SK-N-SH (cell line): ENCODE data around the gene THSD4. TPM values are rescaled to one million over a fixed set of nuclear protein-coding genes. Genes with fewer than 3 reads are reported as not detected.

Experiments used
- CTCF ChIA-PET: fragments of 300-600, 350-600 bp; formaldehyde crosslinking; extraction: SDS; loops from one replicate; lab custom pipeline; 2021; lab: Yijun Ruan, JAX
- POLR2A ChIA-PET: fragments of 350-600 bp; sonication (Branson Sonifier 250); formaldehyde crosslinking; extraction: SDS; loops from one replicate; lab custom pipeline; 2020; ENCODE audit warnings: antibody characterized with exemption, inconsistent platforms; lab: Yijun Ruan, JAX
- DNase-seq: peaks from one replicate; pipeline ENCODE4 v3.0.0; 2012
- H2AFZ ChIP-seq: fragments of 200-600 bp; sonication (generic); 2 replicates; pipeline ENCODE4 v1.8.1; 2016; ENCODE audit warnings: antibody characterized with exemption, mild to moderate bottlenecking, low read depth
- H3F3A ChIP-seq: fragments of 200-600 bp; sonication (generic); replicated peaks from 2 replicates; pipeline ENCODE3; 2016; ENCODE audit warnings: antibody characterized with exemption, mild to moderate bottlenecking; ENCODE audit not compliant: insufficient read depth
- H3K27ac ChIP-seq, 2 experiments: fragments of 200-500 bp in 1 of 2; fragments of 200-600 bp in 1 of 2; sonication (Bioruptor generic) in 1 of 2; sonication (generic), shearing (Covaris generic) in 1 of 2; 2 replicates each; pipeline versions ENCODE4 v1.5.1 to v1.6.1; 2014 to 2016; ENCODE audit warnings: low read depth in 2 of 2, inconsistent platforms in 1 of 2, low read length in 1 of 2, mild to moderate bottlenecking in 1 of 2, mixed read lengths in 1 of 2
- H3K27me3 ChIP-seq: fragments of 200-600 bp; sonication (generic), shearing (Covaris generic); 2 replicates; pipeline ENCODE4 v1.6.1; 2016; ENCODE audit warnings: mixed run types; ENCODE audit not compliant: insufficient read depth
- H3K36me3 ChIP-seq, 2 experiments: fragments of 200-500 bp in 1 of 2; fragments of 200-600 bp in 1 of 2; sonication (Bioruptor generic) in 1 of 2; sonication (generic) in 1 of 2; replicated peaks in 1 of 2; 2 replicates each; pipeline versions ENCODE3 to v1.5.1; 2014 to 2016; ENCODE audit warnings: low read length in 1 of 2, mild to moderate bottlenecking in 1 of 2; ENCODE audit not compliant: insufficient read depth in 2 of 2, control insufficient read depth in 1 of 2
- H3K4me1 ChIP-seq, 2 experiments: fragments of 200-500 bp in 1 of 2; fragments of 200-600 bp in 1 of 2; sonication (Bioruptor generic) in 1 of 2; sonication (generic), shearing (Covaris generic) in 1 of 2; 2 replicates each; pipeline versions ENCODE4 v1.5.1 to v1.6.1; 2014 to 2016; ENCODE audit warnings: low read depth in 1 of 2, low read length in 1 of 2, mixed run types in 1 of 2; ENCODE audit not compliant: insufficient read depth in 2 of 2, control insufficient read depth in 1 of 2
- H3K4me2 ChIP-seq: fragments of 200-600 bp; sonication (generic), shearing (Covaris generic); 2 replicates; pipeline ENCODE4 v1.6.1; 2017; ENCODE audit warnings: mixed run types
- H3K4me3 ChIP-seq, 2 experiments: fragments of 200-500 bp in 1 of 2; fragments of 200-600 bp in 1 of 2; sonication (Bioruptor generic) in 1 of 2; sonication (generic), shearing (Covaris generic) in 1 of 2; 2 replicates each; pipeline versions ENCODE4 v1.5.1 to v1.8.1; 2014 to 2016; ENCODE audit warnings: low read depth in 2 of 2, inconsistent platforms in 1 of 2, low read length in 1 of 2, mild to moderate bottlenecking in 1 of 2, mixed read lengths in 1 of 2, moderate library complexity in 1 of 2
- H3K79me2 ChIP-seq: fragments of 200-600 bp; sonication (generic); 2 replicates; pipeline ENCODE4 v1.8.1; 2017; ENCODE audit warnings: mild to moderate bottlenecking; ENCODE audit not compliant: insufficient read depth
- H3K9ac ChIP-seq: fragments of 200-600 bp; sonication (generic); 2 replicates; pipeline ENCODE4 v1.6.1; 2017; ENCODE audit warnings: mixed run types
- H3K9me2 ChIP-seq: fragments of 200-600 bp; sonication (generic); 2 replicates; pipeline ENCODE4 v1.6.1; 2017; ENCODE audit warnings: mixed run types
- H3K9me3 ChIP-seq: fragments of 200-600 bp; sonication (generic); 2 replicates; pipeline ENCODE4 v1.6.1; 2017; ENCODE audit warnings: mixed run types, mild to moderate bottlenecking, moderate library complexity
- H4K20me1 ChIP-seq: fragments of 200-600 bp; sonication (generic); 2 replicates; pipeline ENCODE4 v1.6.1; 2017; ENCODE audit warnings: mild to moderate bottlenecking, mixed run types; ENCODE audit not compliant: insufficient read depth
- FOSL2 ChIP-seq: IDR thresholded peaks from 2 replicates; pipeline ENCODE4 v1.4.0; 2012; ENCODE audit warnings: low read depth, mild to moderate bottlenecking, moderate library complexity, borderline replicate concordance
- IRF3 ChIP-seq: fragments of 150-350 bp; IDR thresholded peaks from 2 replicates; pipeline ENCODE4 v1.6.1; 2016; ENCODE audit warnings: mild to moderate bottlenecking, low read depth, low read length
- JUND ChIP-seq: IDR thresholded peaks from 2 replicates; pipeline ENCODE4 v1.4.0; 2012
- REST ChIP-seq: IDR thresholded peaks from 2 replicates; pipeline ENCODE4 v1.6.1; 2012; ENCODE audit warnings: mild to moderate bottlenecking, low read depth, low read length, moderate library complexity
- SMC3 ChIP-seq: IDR thresholded peaks from 2 replicates; pipeline ENCODE4 v1.6.1; 2012; ENCODE audit warnings: low read depth, low read length, improper control_type of control experiment
- TCF12 ChIP-seq: IDR thresholded peaks from 2 replicates; pipeline ENCODE4 v1.4.0; 2012
- ZBTB33 ChIP-seq: IDR thresholded peaks from 2 replicates; pipeline ENCODE4 v1.4.0; 2012; ENCODE audit warnings: low read depth, borderline replicate concordance
- WGBS: methylation state at CpG from one replicate; pipeline ENCODE4 v1.1.6; 2017; ENCODE audit warnings: low lambda C conversion rate; 5-methylcytosine and 5-hydroxymethylcytosine counted together
- polyA plus RNA-seq, 3 experiments: library from polyadenylated mRNA; depleted of rRNA; stranded (reverse); fragments of >200 nt; gene quantifications; 2 replicates each; pipeline ENCODE4 v1.2.3, GENCODE V29; 2012

The THSD4 gene
- polyA plus RNA-seq, 1 of the 3 experiments (the other 2 are of a cell fraction) = 79.1 TPM

DNA sequence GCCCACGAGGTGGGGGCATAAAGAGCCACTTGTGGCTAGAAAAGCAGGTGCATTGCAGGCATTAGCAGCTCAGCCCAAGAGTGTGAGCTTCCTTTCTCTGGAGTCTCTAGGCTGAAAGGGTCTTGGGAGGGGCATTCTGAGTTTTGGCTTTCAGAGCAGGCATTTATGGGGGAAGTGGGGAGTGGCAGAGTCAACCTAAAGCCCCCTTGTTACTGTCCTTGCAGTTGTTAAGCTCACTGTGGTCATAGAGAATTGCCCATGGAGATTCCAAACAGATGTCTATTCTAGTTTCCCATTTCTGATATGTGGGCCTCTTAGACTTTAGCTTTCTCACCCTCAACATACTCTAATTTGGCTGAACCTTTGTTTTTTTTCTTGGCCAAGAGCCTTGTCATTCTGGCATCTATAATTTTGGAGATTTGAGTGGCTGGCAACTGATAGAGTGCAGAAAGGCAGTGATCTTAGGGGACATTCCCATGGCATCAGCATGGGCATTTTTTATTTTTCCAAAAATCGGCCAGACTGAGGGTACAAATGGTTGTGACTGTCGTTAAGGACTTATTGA, 217.9 kb downstream of the THSD4 start (continued):
- TF ChIP-seq REST = no peak

DNA sequence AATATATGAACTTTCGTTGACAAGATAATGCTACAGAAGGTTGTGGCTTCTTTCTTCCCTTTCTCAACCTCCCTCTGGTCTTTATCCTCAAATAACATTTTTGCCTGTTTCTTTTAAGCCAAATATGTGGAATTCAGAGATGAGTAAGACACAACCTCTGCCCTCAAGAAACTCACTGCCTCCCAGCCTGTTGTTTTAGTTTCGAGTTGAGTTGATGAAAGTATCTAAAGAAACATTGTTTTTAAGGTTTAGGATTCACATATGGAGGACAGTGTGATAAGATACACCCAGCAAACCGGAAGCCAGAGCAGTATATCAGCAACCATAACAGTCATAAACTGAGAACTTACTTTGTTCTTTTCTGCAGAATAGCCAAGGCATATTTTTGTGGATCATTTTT, 218.6 kb downstream of the THSD4 start:
- Histone ChIP-seq H3K79me2 (no peaks in the 10 kb centered on the region), H3K9ac (no peak overlapping the region), H3K27me3 (no peaks in the 10 kb centered on the region), H2AFZ (no peak overlapping the region), H3K4me1 (peaks cover 9 to 11% of the 10 kb centered on the region in 2 experiments; a peak in 2 of 4 replicates), H3K9me2 (no peaks in the 10 kb centered on the region), H4K20me1 (no peaks in the 10 kb centered on the region), H3K9me3 (no peaks in the 10 kb centered on the region), H3K4me3 (no peak overlapping the region), H3K4me2 (peak overlapping the region; percentile 34; the same call in 1 of the 2 replicates), H3F3A (peaks cover 6% of the 10 kb centered on the region), H3K36me3 (peaks cover 0 to 16% of the 10 kb centered on the region in 2 experiments), H3K27ac (peak overlapping the region in 1 of 2 experiments; percentile 79; a peak in 3 of 4 replicates)
- ChIA-PET POLR2A (no interaction called here), CTCF (no interaction called here)
- DNase-seq = no peak
- WGBS = 71% methylated on average over 3 of the region's 3 CpGs
- TF ChIP-seq ZBTB33 = no peak
- TF ChIP-seq FOSL2 = peak; percentile 15; the same call in 1 of the 2 replicates
- TF ChIP-seq JUND = no peak
- TF ChIP-seq TCF12 = no peak
- no peak for TF ChIP-seq IRF3
- no peak for TF ChIP-seq SMC3
